ENCODE results near the gene BCL6B.
"Not testable (repeated sequence)": the region's sequence is repeated elsewhere in the genome, so short reads cannot be mapped to it uniquely, and the experiment has no call there.

The BCL6B gene

DNA sequence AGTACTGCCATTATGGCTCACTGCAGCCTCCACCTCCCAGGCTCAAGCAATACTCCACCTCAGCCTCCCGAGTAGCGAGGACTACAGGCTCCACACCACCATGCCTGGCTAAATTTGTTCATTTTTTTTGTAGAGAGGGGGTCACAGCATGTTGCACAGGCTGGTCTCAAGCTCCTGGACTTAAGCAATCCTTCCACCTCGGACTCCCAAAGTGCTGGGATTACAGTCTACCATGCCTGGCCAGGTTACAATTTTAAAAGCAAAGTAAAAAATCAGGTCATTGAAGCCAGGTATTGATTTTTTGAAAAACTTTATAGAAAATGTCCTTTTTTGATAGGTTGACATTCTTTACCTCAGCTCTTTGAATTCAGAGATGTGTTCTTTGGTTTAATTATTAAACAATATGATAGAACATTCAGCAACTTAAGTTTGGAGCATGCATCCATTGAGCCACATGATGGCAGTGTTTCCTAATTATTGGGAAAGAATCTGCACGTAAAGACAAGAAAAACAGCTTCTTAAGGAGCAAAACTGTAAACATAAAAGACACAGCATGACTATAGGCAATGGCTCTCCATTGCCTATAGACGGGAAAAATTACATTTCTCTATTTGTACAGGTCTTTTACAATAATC, 22.8 kb downstream of the BCL6B start:
- peak overlapping the region; percentile 5; the same call in 1 of the 2 replicates for H3K4me3 ChIP-seq (ENCODE audit: low read depth, low read length)

DNA sequence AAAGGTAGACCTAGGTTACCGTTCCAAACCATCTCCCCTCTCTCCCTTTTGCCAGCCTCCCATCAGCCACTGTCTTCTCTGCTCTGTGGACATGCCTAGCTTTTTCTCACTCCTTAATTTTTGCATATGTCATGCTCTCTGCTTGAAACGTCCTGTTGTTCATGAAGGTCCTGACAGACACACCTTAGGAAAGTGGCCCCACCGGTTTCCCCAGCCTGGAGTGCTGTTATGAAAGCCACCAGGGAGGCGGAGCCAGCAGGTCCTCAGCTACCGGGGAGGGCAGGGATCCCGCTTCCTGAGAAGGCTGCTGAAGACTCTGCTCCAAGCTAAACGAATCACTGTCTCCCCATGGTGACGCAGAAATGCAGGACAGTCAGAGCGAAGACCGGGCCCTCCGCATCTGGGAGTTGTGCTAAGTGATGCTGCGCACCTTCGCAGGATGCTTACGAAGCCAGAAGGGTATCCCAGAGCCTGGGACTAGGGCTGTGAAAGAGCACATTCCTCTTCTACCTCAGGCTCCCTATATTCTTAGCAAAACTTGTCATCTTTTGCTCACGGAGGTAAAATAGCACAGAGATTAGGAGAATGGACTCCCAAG, 23.4 kb downstream of the BCL6B start:
- H3K27me3 ChIP-seq (ENCODE audit: insufficient read depth, low read length), result peaks cover 3% of the 10 kb centered on the region; the same call in 1 of the 2 replicates
- H2AFZ ChIP-seq (ENCODE audit: low read length, unreplicated experiment), result peak overlapping the region; percentile 35
- peaks cover 10% of the 10 kb centered on the region for H3K4me1 ChIP-seq (ENCODE audit: control insufficient read depth, insufficient read depth, low read length, unreplicated experiment)
- no peaks in the 10 kb centered on the region for H3K36me3 ChIP-seq (ENCODE audit: insufficient read depth, low read length)
- peak overlapping the region; percentile 5; the same call in 1 of the 2 replicates for H3K4me3 ChIP-seq (ENCODE audit: low read depth, low read length)
- H3K27ac ChIP-seq (ENCODE audit: low read depth, low read length), result no peak overlapping the region
- no peaks in the 10 kb centered on the region for H3K79me2 ChIP-seq (ENCODE audit: control insufficient read depth, insufficient read depth, low read length, unreplicated experiment)

More for the DNA sequence above, 22.8 kb downstream of the BCL6B start:
- peak overlapping the region; percentile 35 for H2AFZ ChIP-seq (ENCODE audit: low read length, unreplicated experiment)
- H3K4me1 ChIP-seq (ENCODE audit: control insufficient read depth, insufficient read depth, low read length, unreplicated experiment), result peaks cover 10% of the 10 kb centered on the region
- peaks cover 3% of the 10 kb centered on the region; the same call in 1 of the 2 replicates for H3K27me3 ChIP-seq (ENCODE audit: insufficient read depth, low read length)
- no peaks in the 10 kb centered on the region for H3K79me2 ChIP-seq (ENCODE audit: control insufficient read depth, insufficient read depth, low read length, unreplicated experiment)
- no peak overlapping the region for H3K27ac ChIP-seq (ENCODE audit: low read depth, low read length)
- no peaks in the 10 kb centered on the region for H3K36me3 ChIP-seq (ENCODE audit: insufficient read depth, low read length)

DNA sequence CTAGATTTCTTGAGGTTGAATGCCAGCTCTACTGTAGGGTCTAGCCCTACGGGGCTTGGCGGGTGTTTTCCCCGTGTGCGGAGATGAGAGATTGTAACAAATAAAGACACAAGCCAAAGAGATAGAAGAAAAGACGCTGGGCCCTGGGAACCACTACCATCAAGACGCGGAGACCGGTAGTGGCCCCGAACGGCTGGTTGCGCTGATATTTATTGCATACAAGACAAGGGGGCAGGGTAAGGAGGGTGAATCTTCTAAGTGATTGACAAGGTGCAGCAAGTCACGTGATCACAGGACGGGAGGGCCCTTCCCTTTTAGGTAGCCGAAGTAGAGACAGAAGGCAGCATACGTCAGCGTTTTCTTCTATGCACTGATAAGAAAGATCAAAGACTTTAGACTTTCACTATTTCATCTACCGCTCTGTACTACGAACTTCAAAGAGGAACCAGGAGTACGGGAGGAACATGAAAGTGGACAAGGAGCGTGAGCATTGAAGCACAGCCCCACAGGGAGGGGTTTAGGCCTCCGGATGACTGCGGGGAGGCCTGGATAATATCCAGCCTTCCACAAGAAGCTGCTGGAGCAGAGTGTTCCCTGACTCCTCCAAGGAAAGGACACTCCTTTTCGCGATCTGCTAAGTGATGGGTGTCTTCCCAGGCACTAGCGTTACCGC, 24.0 kb downstream of the BCL6B start:
- not testable (repeated sequence) for H3K27ac ChIP-seq (ENCODE audit: low read depth, low read length); H3K79me2 ChIP-seq (ENCODE audit: control insufficient read depth, insufficient read depth, low read length, unreplicated experiment); H3K4me3 ChIP-seq (ENCODE audit: low read depth, low read length); H3K4me1 ChIP-seq (ENCODE audit: control insufficient read depth, insufficient read depth, low read length, unreplicated experiment); H3K27me3 ChIP-seq (ENCODE audit: insufficient read depth, low read length); H3K36me3 ChIP-seq (ENCODE audit: insufficient read depth, low read length)
- peak overlapping the region; percentile 35 for H2AFZ ChIP-seq (ENCODE audit: low read length, unreplicated experiment)

DNA sequence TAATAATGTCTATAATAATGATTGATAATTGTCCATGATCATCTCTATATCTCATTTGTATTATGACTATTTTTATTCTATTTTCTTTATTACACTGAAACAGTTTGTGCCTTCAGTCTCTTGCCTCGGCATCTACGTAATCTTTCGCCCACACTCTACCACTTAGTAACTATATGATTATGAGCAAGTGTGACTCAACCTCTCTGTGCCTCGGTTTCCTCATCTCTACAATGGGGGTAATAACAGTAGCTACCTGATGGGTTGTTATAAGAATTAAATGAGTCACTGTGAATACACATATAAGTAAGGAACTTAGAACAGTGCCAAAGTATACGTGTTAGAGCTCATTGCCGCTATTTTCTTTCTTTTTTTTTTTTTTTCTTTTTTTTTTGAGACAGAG, 24.7 kb downstream of the BCL6B start:
- Histone ChIP-seq H2AFZ (ENCODE audit: low read length, unreplicated experiment) (no peak overlapping the region), H3K36me3 (ENCODE audit: insufficient read depth, low read length) (no peaks in the 10 kb centered on the region)

DNA sequence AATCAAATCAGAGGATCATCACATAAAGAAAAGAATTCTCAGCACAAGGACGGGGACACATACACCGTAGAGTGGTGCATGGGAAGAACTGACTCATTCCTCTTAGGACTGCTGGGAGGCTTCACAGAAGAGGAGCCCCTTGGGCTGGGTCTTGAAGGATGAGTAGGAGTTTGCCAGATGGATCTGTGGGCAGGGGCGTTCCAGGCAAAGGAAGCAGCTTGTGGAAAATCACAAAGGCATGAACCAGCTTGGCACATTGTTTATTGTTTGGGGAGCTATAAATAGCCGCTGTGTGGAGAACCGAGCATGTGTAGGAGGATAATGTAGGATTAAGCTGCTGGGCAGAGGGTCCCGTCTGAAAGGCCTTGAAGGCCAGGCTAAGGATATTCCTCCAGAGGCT, 26.1 kb downstream of the BCL6B start:
- no peak overlapping the region for H3K27ac ChIP-seq (ENCODE audit: low read depth, low read length)
- H2AFZ ChIP-seq (ENCODE audit: low read length, unreplicated experiment), result no peak overlapping the region
- no peaks in the 10 kb centered on the region for H3K36me3 ChIP-seq (ENCODE audit: insufficient read depth, low read length)
- H3K79me2 ChIP-seq (ENCODE audit: control insufficient read depth, insufficient read depth, low read length, unreplicated experiment), result no peaks in the 10 kb centered on the region
- peaks cover 2% of the 10 kb centered on the region; the same call in 1 of the 2 replicates for H3K27me3 ChIP-seq (ENCODE audit: insufficient read depth, low read length)
- H3K4me1 ChIP-seq (ENCODE audit: control insufficient read depth, insufficient read depth, low read length, unreplicated experiment), result peaks cover 6% of the 10 kb centered on the region
- H3K4me3 ChIP-seq (ENCODE audit: low read depth, low read length), result no peak overlapping the region

More for the DNA sequence above, 24.7 kb downstream of the BCL6B start:
- Histone ChIP-seq H3K4me1 (ENCODE audit: control insufficient read depth, insufficient read depth, low read length, unreplicated experiment) (peaks cover 10% of the 10 kb centered on the region), H3K79me2 (ENCODE audit: control insufficient read depth, insufficient read depth, low read length, unreplicated experiment) (no peaks in the 10 kb centered on the region), H3K4me3 (ENCODE audit: low read depth, low read length) (no peak overlapping the region), H3K27ac (ENCODE audit: low read depth, low read length) (no peak overlapping the region), H3K27me3 (ENCODE audit: insufficient read depth, low read length) (peaks cover 3% of the 10 kb centered on the region; the same call in 1 of the 2 replicates)

DNA sequence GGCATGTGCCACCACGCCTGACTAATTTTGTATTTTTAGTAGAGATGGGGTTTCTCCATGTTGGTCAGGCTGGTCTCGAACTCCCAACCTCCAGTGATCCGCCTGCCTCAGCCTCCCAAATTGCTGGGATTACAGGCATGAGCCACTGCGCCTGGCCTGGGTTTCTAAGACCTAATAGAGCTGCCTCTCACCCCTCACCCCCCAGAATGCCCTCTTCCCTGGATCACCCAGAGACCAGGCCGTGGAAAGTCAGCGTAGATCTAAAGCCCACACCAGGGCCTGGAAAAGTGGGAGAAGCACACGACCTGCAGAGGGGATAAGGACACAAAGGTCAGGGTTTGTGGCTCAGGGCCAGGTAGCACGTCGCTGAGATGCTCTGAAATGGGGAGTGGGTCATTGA, 27.7 kb downstream of the BCL6B start:
- not testable (repeated sequence) for H3K27ac ChIP-seq (ENCODE audit: low read depth, low read length); H3K79me2 ChIP-seq (ENCODE audit: control insufficient read depth, insufficient read depth, low read length, unreplicated experiment); H3K27me3 ChIP-seq (ENCODE audit: insufficient read depth, low read length); H3K4me3 ChIP-seq (ENCODE audit: low read depth, low read length); H3K36me3 ChIP-seq (ENCODE audit: insufficient read depth, low read length); H3K4me1 ChIP-seq (ENCODE audit: control insufficient read depth, insufficient read depth, low read length, unreplicated experiment); H2AFZ ChIP-seq (ENCODE audit: low read length, unreplicated experiment)

DNA sequence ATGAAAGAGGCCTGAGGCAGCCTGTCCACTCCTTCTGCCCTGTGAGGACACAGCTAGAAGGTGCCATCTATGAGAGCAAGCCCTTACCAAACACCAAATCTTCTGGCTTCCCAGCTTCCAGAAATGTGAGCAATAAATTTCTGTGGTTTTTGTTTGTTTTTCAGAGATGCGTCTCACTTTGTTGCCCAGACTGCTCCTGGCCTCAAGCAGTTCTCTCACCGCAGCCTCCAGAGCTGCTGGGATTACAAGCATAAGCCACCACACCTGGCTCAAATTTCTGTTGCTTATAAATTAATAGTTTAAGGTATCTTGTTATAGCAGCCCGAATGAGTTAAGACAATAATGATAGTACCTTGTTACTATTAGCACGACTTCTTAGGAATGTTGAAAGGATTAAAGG, 33.5 kb downstream of the BCL6B start:
- Histone ChIP-seq H3K4me3 (ENCODE audit: low read depth, low read length) (no peak overlapping the region), H3K36me3 (ENCODE audit: insufficient read depth, low read length) (no peaks in the 10 kb centered on the region), H2AFZ (ENCODE audit: low read length, unreplicated experiment) (no peak overlapping the region), H3K27me3 (ENCODE audit: insufficient read depth, low read length) (no peaks in the 10 kb centered on the region), H3K4me1 (ENCODE audit: control insufficient read depth, insufficient read depth, low read length, unreplicated experiment) (peaks cover 21% of the 10 kb centered on the region), H3K27ac (ENCODE audit: low read depth, low read length) (no peak overlapping the region), H3K79me2 (ENCODE audit: control insufficient read depth, insufficient read depth, low read length, unreplicated experiment) (no peaks in the 10 kb centered on the region)

DNA sequence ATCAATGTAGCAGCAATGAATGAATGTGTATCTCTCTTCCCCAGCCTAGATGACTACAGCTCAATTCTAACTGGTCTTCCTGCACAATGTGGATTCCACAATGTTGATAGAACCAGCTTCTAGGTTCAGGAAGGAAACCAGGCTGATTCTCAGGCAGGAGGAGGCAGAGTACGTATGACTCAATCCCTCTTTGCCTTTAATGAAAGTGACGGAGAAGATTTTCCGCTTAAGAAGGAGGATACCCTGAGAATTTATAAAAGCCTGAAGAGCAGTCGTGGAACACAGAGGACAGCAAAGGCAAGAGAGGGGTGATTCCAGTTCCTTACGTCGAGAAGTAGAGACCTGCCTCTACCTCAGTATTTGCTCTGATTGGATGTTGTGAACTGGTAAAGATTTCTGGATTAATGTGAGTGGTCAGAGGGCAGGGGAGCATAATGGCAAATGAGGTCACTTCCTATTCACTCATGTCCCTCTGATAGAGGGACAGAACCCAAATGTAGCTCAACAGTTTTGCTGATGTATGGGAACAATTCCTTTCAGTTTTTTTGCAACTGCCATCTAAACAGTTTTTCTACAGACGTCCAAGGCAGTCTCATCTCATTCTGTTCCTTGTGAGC, 36.1 kb downstream of the BCL6B start:
- Histone ChIP-seq H3K4me3 (ENCODE audit: low read depth, low read length) (no peak overlapping the region), H2AFZ (ENCODE audit: low read length, unreplicated experiment) (no peak overlapping the region), H3K79me2 (ENCODE audit: control insufficient read depth, insufficient read depth, low read length, unreplicated experiment) (no peaks in the 10 kb centered on the region), H3K36me3 (ENCODE audit: insufficient read depth, low read length) (no peaks in the 10 kb centered on the region), H3K4me1 (ENCODE audit: control insufficient read depth, insufficient read depth, low read length, unreplicated experiment) (peaks cover 32% of the 10 kb centered on the region), H3K27ac (ENCODE audit: low read depth, low read length) (peak overlapping the region; percentile 39), H3K27me3 (ENCODE audit: insufficient read depth, low read length) (no peaks in the 10 kb centered on the region)

DNA sequence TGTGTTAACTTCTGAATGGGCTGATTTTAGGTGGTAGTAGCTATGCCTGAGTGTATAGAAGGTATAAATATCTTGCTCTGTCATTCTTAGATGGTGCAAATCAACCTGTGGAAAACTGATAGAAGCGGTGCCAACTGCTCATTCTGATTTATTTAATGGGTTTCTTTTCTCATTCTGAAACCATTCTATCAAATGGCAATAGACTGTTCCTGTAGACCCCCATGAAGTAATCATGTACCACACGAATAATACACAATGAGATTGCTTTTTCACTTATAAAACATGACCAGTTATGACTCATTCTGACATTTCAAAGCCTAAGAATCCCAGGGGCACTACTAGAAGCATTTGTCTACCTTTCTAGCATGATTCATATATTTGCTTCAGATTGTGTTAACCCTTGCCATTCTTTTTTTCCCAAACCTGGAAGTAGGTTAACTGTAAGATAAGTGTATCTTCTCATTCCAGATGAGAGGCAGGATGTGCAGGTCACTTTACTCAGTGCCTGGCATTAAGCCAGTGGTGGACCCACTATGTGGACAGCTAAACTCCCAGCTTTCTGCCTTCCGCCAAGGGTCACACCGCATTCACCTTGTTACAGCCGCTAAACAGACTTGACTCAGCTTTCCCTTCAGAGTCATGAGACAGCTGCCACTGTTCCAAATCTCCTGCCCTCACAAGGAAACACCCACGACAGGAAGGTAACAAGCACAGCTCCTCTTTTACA, 37.5 kb downstream of the BCL6B start:
- Histone ChIP-seq H3K36me3 (ENCODE audit: insufficient read depth, low read length) (no peaks in the 10 kb centered on the region), H3K4me3 (ENCODE audit: low read depth, low read length) (peak overlapping the region; percentile 18; the same call in 1 of the 2 replicates), H2AFZ (ENCODE audit: low read length, unreplicated experiment) (no peak overlapping the region), H3K27me3 (ENCODE audit: insufficient read depth, low read length) (no peaks in the 10 kb centered on the region; the same call in 1 of the 2 replicates), H3K4me1 (ENCODE audit: control insufficient read depth, insufficient read depth, low read length, unreplicated experiment) (peaks cover 32% of the 10 kb centered on the region), H3K79me2 (ENCODE audit: control insufficient read depth, insufficient read depth, low read length, unreplicated experiment) (no peaks in the 10 kb centered on the region), H3K27ac (ENCODE audit: low read depth, low read length) (peak overlapping the region; percentile 62)

DNA sequence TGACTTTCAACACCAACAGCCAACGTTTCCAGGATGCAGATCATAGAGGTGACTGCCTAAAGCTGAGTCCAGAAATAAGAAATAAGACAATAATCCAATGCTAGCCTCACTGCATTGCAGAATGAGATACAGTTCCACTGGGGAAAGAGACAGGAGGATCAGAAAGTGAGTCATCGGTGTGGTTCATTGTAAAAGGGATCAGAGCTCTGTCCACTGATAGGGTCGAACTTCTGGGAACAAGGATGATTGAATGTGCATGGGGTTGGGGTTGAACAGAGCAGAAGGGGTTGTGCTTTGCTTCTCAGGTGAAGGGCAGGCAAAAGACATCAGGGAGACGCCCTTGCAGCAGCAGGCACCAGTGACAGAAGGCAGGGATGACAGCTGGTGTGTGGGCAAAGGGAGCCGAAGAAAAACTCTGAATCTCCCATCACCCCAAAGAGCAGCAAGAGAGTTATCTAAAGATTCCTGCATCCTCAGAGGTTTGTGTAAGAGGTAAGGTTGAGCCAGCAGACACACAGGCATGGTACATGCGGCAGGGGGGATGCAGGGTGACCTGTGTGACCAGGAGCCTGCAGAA, 40.8 kb downstream of the BCL6B start:
- Histone ChIP-seq H3K4me1 (ENCODE audit: control insufficient read depth, insufficient read depth, low read length, unreplicated experiment) (peaks cover 29% of the 10 kb centered on the region), H3K27ac (ENCODE audit: low read depth, low read length) (no peak overlapping the region), H3K27me3 (ENCODE audit: insufficient read depth, low read length) (no peaks in the 10 kb centered on the region; the same call in 1 of the 2 replicates), H3K36me3 (ENCODE audit: insufficient read depth, low read length) (no peaks in the 10 kb centered on the region), H3K4me3 (ENCODE audit: low read depth, low read length) (no peak overlapping the region), H2AFZ (ENCODE audit: low read length, unreplicated experiment) (no peak overlapping the region), H3K79me2 (ENCODE audit: control insufficient read depth, insufficient read depth, low read length, unreplicated experiment) (no peaks in the 10 kb centered on the region)

Measured in ACC112 (cell line).